ENCODE data around the gene IRGC.

- TF ChIP-seq, protein P1, sequence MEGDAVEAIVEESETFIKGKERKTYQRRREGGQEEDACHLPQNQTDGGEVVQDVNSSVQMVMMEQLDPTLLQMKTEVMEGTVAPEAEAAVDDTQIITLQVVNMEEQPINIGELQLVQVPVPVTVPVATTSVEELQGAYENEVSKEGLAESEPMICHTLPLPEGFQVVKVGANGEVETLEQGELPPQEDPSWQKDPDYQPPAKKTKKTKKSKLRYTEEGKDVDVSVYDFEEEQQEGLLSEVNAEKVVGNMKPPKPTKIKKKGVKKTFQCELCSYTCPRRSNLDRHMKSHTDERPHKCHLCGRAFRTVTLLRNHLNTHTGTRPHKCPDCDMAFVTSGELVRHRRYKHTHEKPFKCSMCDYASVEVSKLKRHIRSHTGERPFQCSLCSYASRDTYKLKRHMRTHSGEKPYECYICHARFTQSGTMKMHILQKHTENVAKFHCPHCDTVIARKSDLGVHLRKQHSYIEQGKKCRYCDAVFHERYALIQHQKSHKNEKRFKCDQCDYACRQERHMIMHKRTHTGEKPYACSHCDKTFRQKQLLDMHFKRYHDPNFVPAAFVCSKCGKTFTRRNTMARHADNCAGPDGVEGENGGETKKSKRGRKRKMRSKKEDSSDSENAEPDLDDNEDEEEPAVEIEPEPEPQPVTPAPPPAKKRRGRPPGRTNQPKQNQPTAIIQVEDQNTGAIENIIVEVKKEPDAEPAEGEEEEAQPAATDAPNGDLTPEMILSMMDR (IDR thresholded peaks at IDR 0.05; ENCODE audit: insufficient read depth, low read length, poor library complexity, severe bottlenecking) = no peak
- no peak for TF ChIP-seq EZH2phosphoT487 (conservative IDR thresholded peaks at IDR 0.05; ENCODE audit: low read length)
Measured at GRCh38 chr19:43718627-43719377, 2.9 kb downstream of the IRGC start.

Data from SU-DHL-6 (cell line).